Thyroid gland (tissue), 4 donors: ENCODE measurements around the gene BCL2L1.

Experiments used
- CTCF ChIP-seq, 6 experiments: fragments of 200-600 bp in 3 of 6; fragments of 450-650 bp in 3 of 6; sonication (generic) in 3 of 6; IDR thresholded peaks; one replicate each; pipeline ENCODE4 v1.5.1; 2016 to 2019; ENCODE audit warnings: antibody characterized with exemption in 6 of 6, mild to moderate bottlenecking in 2 of 6, inconsistent platforms in 1 of 6, moderate library complexity in 1 of 6
- POLR2A ChIP-seq, 2 donors: fragments of 450-650 bp; IDR thresholded peaks; one replicate each; pipeline ENCODE4 v1.6.1; 2017; ENCODE audit warnings: antibody characterized with exemption in 2 of 2, mild to moderate bottlenecking in 2 of 2, moderate library complexity in 1 of 2

DNA sequence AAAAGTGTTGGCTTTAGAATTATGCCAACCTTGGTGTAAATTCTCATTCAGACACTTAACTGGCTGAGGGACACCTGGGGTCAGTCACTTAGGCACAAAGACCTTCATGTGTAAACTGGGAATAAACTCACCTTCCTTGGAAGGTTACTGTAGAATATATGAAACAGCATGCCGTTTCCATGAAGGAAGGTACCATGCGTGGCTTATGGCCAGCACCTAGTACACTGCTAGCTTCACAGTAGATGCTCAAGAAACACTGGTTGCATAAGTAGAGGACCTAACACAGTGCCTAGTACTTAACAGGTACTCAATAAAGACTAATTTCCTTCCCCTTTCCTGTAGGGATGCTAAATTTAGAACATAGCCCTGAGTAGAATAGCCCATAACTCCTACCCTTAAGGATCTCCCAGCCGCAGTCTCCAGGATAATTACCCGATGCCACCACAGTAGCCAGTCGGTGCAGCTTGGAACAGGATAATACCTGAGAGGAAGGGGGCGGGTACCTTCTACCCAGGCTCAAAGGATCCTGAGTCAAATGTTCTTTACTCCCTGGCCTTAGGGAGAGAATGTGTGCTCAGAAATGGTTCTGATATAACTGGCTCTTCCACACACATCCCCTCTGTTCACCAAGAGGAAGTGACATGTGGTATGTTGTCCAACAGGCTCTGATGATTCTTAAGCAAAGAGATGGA is 3.6 kb downstream of the BCL2L1 start:
- TF ChIP-seq POLR2A (IDR thresholded peaks at IDR 0.05) (peak in 1 of 2 donors; percentile 38), CTCF (IDR thresholded peaks at IDR 0.05) (no peak)
